Prostate gland (tissue), 2 donors: Measurements from ENCODE around the gene OSBPL3.

ENCODE experiments used
- POLR2A ChIP-seq: fragments of 450-650 bp; IDR thresholded peaks from one replicate; pipeline ENCODE4 v1.6.1; 2016; ENCODE audit warnings: antibody characterized with exemption, mild to moderate bottlenecking
- TF ChIP-seq, protein P1 (sequence below), 4 experiments: fragments of 200-600 bp in 2 of 4; fragments of 450-650 bp in 2 of 4; sonication (generic) in 2 of 4; IDR thresholded peaks; 1 replicate in 3 of 4; 2 replicates in 1 of 4; pipeline ENCODE4 v1.5.1; 2016 to 2019; ENCODE audit warnings: antibody characterized with exemption in 4 of 4, mild to moderate bottlenecking in 2 of 4, moderate library complexity in 2 of 4

GRCh38 chr7:24916463-24917040 is 63.4 kb downstream of the OSBPL3 start:
- TF ChIP-seq, protein P1, sequence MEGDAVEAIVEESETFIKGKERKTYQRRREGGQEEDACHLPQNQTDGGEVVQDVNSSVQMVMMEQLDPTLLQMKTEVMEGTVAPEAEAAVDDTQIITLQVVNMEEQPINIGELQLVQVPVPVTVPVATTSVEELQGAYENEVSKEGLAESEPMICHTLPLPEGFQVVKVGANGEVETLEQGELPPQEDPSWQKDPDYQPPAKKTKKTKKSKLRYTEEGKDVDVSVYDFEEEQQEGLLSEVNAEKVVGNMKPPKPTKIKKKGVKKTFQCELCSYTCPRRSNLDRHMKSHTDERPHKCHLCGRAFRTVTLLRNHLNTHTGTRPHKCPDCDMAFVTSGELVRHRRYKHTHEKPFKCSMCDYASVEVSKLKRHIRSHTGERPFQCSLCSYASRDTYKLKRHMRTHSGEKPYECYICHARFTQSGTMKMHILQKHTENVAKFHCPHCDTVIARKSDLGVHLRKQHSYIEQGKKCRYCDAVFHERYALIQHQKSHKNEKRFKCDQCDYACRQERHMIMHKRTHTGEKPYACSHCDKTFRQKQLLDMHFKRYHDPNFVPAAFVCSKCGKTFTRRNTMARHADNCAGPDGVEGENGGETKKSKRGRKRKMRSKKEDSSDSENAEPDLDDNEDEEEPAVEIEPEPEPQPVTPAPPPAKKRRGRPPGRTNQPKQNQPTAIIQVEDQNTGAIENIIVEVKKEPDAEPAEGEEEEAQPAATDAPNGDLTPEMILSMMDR (IDR thresholded peaks at IDR 0.05) = no peak
- no peak for TF ChIP-seq POLR2A
